DOHH2 (cell line): ENCODE data around the gene NFIL3.
"Not testable (repeated sequence)": the region's sequence is repeated elsewhere in the genome, so short reads cannot be mapped to it uniquely, and the experiment has no call there.

ENCODE experiments used
- CTCF ChIP-seq: fragments of 200-600 bp; sonication (generic); IDR thresholded peaks from one replicate; pipeline ENCODE4 v1.5.1; 2014; ENCODE audit warnings: antibody characterized with exemption, mild to moderate bottlenecking, low read depth, low read length; ENCODE audit not compliant: poor library complexity, severe bottlenecking
- EZH2phosphoT487 ChIP-seq: fragments of 200-600 bp; sonication (generic); IDR thresholded peaks from 2 replicates; pipeline ENCODE4 v1.6.1; 2017; ENCODE audit warnings: borderline replicate concordance, mild to moderate bottlenecking, antibody characterized with exemption, low read length, moderate library complexity, mixed read lengths

- TF ChIP-seq CTCF, EZH2phosphoT487: not testable (repeated sequence)
These were observed 53.6 kb downstream of the NFIL3 start for GRCh38 chr9:91370006-91370405.
